ENCODE measurements around the gene ARHGAP15. TPM values are rescaled to one million over a fixed set of nuclear protein-coding genes. Genes with fewer than 3 reads are reported as not detected.

ARHGAP15 gene
- polyA plus RNA-seq, 1 donor from 2014 or later: 0.30 TPM

DNA sequence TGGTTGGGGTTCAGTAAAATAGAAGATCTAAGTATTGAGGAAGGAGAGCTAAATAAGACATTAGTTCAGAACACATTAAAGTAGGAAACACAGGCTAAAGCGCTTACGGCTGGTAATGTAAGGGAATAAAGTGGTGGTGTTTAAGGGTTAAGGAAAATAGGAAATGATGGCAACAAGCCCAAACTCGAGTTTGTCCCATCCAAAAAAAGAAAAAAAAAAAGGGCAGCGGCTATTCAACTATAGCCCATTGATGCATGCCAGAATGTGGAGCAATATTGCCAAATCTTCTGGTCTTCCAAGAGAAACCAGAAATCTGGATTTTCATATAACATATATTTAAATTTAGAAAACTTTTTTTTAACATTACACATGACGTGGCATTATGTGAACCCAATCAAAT is 161.0 kb downstream of the ARHGAP15 start:
- Histone ChIP-seq H3K27ac (ENCODE audit: low read length) (no peak overlapping the region), H3F3A (ENCODE audit: insufficient read depth, low read length, poor library complexity, severe bottlenecking) (no peaks in the 10 kb centered on the region), H3K9me3 (ENCODE audit: low read length) (no peaks in the 10 kb centered on the region), H3K4me2 (ENCODE audit: low read length) (no peak overlapping the region), H3K36me3 (ENCODE audit: insufficient read depth, low read length) (no peaks in the 10 kb centered on the region), H3K4me3 (ENCODE audit: low read length) (no peak overlapping the region), H3K79me2 (replicated peaks; ENCODE audit: insufficient read depth, low read length) (no peaks in the 10 kb centered on the region), H2AFZ (ENCODE audit: low read depth, low read length) (no peak overlapping the region), H3K9ac (ENCODE audit: low read length) (no peak overlapping the region), H3K27me3 (ENCODE audit: insufficient read depth, low read depth, low read length) (no peaks in the 10 kb centered on the region), H3K9me2 (ENCODE audit: insufficient read depth, low read length) (no peaks in the 10 kb centered on the region), H4K20me1 (ENCODE audit: insufficient read depth) (no peaks in the 10 kb centered on the region)
- TF ChIP-seq, protein P1, sequence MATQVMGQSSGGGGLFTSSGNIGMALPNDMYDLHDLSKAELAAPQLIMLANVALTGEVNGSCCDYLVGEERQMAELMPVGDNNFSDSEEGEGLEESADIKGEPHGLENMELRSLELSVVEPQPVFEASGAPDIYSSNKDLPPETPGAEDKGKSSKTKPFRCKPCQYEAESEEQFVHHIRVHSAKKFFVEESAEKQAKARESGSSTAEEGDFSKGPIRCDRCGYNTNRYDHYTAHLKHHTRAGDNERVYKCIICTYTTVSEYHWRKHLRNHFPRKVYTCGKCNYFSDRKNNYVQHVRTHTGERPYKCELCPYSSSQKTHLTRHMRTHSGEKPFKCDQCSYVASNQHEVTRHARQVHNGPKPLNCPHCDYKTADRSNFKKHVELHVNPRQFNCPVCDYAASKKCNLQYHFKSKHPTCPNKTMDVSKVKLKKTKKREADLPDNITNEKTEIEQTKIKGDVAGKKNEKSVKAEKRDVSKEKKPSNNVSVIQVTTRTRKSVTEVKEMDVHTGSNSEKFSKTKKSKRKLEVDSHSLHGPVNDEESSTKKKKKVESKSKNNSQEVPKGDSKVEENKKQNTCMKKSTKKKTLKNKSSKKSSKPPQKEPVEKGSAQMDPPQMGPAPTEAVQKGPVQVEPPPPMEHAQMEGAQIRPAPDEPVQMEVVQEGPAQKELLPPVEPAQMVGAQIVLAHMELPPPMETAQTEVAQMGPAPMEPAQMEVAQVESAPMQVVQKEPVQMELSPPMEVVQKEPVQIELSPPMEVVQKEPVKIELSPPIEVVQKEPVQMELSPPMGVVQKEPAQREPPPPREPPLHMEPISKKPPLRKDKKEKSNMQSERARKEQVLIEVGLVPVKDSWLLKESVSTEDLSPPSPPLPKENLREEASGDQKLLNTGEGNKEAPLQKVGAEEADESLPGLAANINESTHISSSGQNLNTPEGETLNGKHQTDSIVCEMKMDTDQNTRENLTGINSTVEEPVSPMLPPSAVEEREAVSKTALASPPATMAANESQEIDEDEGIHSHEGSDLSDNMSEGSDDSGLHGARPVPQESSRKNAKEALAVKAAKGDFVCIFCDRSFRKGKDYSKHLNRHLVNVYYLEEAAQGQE (IDR thresholded peaks at IDR 0.05; ENCODE audit: borderline replicate concordance): no peak
- TF ChIP-seq SMC3 (conservative IDR thresholded peaks at IDR 0.05; ENCODE audit: poor library complexity) (no peak), POLR2AphosphoS5 (IDR thresholded peaks at IDR 0.05) (no peak), MXI1 (conservative IDR thresholded peaks at IDR 0.05; ENCODE audit: poor library complexity, severe bottlenecking) (no peak), RAD21 (conservative IDR thresholded peaks at IDR 0.05) (no peak)
- TF ChIP-seq, protein P2, sequence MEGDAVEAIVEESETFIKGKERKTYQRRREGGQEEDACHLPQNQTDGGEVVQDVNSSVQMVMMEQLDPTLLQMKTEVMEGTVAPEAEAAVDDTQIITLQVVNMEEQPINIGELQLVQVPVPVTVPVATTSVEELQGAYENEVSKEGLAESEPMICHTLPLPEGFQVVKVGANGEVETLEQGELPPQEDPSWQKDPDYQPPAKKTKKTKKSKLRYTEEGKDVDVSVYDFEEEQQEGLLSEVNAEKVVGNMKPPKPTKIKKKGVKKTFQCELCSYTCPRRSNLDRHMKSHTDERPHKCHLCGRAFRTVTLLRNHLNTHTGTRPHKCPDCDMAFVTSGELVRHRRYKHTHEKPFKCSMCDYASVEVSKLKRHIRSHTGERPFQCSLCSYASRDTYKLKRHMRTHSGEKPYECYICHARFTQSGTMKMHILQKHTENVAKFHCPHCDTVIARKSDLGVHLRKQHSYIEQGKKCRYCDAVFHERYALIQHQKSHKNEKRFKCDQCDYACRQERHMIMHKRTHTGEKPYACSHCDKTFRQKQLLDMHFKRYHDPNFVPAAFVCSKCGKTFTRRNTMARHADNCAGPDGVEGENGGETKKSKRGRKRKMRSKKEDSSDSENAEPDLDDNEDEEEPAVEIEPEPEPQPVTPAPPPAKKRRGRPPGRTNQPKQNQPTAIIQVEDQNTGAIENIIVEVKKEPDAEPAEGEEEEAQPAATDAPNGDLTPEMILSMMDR (IDR thresholded peaks at IDR 0.05; ENCODE audit: poor library complexity, severe bottlenecking): no peak

DNA sequence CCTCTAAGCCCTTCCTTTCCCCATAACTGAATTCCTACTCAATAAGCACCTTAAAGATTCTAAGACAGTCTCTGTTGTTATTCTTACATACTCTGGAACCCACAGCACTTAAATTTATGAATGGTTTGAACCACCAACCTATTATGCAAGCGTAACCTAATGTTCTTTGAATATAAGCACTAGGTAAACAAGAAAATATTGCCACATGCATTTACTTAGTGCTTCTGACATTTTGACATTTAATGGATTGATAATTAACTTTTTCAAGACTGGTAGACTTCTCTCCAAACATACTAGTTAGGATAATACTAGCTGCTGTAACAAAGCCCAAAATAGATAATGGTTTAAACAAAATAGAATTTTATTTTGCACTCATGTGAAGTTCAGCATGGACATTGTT is 164.8 kb downstream of the ARHGAP15 start:
- Histone ChIP-seq H3K27me3 (ENCODE audit: insufficient read depth, low read depth, low read length) (no peaks in the 10 kb centered on the region), H3K36me3 (ENCODE audit: insufficient read depth, low read length) (no peaks in the 10 kb centered on the region), H3K79me2 (replicated peaks; ENCODE audit: insufficient read depth, low read length) (no peaks in the 10 kb centered on the region), H3K4me3 (ENCODE audit: low read length) (no peak overlapping the region), H3K9me3 (ENCODE audit: low read length) (no peaks in the 10 kb centered on the region), H3K9me2 (ENCODE audit: insufficient read depth, low read length) (no peaks in the 10 kb centered on the region), H2AFZ (ENCODE audit: low read depth, low read length) (no peak overlapping the region), H3K4me2 (ENCODE audit: low read length) (no peak overlapping the region), H3F3A (ENCODE audit: insufficient read depth, low read length, poor library complexity, severe bottlenecking) (no peaks in the 10 kb centered on the region), H4K20me1 (ENCODE audit: insufficient read depth) (no peaks in the 10 kb centered on the region), H3K27ac (ENCODE audit: low read length) (no peak overlapping the region), H3K9ac (ENCODE audit: low read length) (no peak overlapping the region)
- TF ChIP-seq RAD21 (conservative IDR thresholded peaks at IDR 0.05): no peak
- no peak for TF ChIP-seq POLR2AphosphoS5 (IDR thresholded peaks at IDR 0.05)
- TF ChIP-seq, protein P1 (IDR thresholded peaks at IDR 0.05; ENCODE audit: borderline replicate concordance): no peak
- no peak for TF ChIP-seq TAF1 (IDR thresholded peaks at IDR 0.05; ENCODE audit: low read depth)
